Measurements from ENCODE around the gene LARGE1.

DNA sequence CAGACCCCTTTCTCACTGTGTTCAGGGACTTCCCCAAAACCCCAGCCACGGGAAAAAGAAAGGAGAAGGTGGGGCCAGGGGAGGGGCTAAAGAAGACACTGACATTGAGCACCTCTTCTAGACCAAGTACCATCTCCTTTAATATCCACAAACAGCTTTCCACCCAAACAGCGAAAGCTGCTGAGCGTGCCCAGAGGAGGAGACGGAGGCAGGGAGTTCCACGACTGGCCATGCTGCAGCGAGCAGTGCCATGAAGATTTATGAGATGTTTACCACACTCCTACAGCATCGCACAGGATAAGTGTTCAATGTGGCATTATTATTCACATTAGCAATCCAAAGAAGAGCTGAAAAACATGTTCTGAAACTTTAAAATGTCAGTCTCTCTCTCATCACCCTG lies 127.4 kb downstream of the LARGE1 start:
- TF ChIP-seq, protein P1, sequence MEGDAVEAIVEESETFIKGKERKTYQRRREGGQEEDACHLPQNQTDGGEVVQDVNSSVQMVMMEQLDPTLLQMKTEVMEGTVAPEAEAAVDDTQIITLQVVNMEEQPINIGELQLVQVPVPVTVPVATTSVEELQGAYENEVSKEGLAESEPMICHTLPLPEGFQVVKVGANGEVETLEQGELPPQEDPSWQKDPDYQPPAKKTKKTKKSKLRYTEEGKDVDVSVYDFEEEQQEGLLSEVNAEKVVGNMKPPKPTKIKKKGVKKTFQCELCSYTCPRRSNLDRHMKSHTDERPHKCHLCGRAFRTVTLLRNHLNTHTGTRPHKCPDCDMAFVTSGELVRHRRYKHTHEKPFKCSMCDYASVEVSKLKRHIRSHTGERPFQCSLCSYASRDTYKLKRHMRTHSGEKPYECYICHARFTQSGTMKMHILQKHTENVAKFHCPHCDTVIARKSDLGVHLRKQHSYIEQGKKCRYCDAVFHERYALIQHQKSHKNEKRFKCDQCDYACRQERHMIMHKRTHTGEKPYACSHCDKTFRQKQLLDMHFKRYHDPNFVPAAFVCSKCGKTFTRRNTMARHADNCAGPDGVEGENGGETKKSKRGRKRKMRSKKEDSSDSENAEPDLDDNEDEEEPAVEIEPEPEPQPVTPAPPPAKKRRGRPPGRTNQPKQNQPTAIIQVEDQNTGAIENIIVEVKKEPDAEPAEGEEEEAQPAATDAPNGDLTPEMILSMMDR (IDR thresholded peaks at IDR 0.05; ENCODE audit: insufficient read depth, low read length, poor library complexity, severe bottlenecking): no peak
- no peak for TF ChIP-seq EZH2phosphoT487 (conservative IDR thresholded peaks at IDR 0.05; ENCODE audit: low read length)

Measured in SU-DHL-6 (cell line).